ENCODE data around the gene ISL1.

The ISL1 gene

DNA sequence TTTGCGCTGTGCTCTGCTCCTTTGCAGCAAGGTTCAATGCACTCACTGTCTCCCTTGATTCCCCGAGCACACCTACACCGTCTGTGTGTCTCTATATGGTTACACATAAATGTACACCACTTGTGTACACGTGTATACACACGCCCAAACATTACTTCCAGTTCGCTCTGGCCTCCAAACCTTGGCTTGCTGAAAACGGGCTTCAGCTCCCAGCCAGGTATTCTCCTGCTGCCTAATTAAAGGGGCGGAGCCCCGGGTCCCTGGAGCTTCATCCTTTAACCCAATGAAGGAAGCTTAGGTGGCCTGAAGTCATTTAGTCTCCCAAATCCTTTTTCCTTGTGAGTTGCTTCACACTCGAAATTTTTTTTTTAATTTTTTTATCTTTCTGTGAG is 4.6 kb downstream of the ISL1 start:
- DNase-seq = no peak

DNA sequence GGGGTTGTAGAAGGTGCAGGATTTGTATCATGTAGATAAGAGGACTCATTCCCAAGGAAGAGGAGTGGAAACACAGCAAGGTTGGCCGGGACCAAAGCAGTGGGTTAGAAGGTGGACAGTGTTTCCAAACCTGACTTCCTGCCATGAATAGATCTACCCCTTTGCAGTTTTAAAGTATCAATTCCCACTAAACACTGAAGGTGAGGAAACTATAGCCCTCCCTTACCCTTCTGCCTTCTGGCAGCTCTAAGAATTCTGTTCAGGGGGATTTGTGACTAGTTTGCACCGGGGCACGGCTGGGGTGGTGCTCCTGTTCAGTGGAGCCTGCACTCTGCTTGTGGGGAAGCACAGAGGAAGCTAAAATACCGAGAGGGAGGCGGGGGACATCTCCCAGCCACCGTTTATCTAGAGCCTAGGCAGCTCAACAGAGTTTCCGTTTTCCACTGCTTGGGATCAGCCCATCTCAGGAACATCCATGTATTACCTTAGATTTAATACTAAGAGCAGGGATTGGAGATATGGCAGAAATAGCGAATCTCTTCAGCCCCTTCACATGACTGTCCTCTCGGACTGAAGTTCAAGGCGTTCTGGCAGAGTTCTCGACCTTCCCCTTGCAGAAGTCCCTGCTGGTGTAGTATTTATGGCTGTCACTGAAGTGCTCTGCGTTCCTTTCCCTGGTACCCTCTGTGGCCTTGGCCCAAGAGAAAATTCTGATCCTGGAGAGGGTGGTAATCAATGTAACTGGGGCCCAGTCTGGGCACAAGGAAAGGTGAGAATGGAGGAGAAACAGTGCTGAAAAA is 5.4 kb downstream of the ISL1 start:
- DNase-seq = no peak

DNA sequence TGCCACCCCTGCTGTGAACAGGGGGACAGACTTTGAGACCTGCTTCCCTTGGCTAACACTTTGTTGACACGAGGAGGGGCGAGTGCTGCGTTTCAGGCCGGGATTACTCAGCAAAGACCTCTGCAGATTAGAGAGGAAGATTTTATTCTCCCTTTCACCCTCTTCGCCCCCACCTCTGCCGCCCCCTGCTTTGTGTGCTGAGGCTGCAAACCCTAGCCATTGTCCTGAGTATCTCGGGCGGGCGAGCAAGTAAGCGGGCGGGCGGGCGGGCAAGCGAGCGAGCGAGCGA is 6.0 kb downstream of the ISL1 start:
- DNase-seq = no peak

DNA sequence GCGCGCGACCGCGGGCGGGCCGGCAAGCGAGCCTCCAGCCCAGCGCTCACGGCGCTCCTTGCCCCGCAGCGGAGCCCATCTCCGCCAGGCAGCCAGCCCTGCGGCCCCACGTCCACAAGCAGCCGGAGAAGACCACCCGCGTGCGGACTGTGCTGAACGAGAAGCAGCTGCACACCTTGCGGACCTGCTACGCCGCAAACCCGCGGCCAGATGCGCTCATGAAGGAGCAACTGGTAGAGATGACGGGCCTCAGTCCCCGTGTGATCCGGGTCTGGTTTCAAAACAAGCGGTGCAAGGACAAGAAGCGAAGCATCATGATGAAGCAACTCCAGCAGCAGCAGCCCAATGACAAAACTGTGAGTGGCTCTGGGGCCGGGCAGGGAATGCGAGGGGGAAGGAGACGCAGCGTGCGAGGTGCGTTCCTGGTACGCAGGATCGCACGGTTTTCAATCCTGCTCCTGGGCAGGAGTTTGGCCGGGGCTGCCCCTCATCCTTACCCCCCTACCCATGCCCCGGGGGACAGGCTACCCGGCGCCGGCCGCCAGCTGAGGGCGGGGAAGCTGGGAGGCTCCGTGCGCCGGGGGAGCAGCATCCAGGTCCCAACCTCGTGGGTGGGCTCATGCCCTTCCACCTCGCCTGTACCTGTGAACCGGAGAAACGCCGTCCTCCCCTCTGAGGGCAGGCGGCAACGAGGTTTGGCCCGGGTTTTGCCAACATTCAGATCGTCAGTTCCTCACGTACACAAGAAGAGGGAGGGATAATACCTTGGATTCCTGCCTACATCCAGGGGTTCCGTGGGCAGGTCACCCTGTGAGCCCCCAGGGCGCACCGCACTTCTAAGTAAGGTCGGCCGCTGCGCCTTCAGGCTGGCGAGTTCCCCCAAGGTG is 6.6 kb downstream of the ISL1 start:
- DNase-seq = no peak

DNA sequence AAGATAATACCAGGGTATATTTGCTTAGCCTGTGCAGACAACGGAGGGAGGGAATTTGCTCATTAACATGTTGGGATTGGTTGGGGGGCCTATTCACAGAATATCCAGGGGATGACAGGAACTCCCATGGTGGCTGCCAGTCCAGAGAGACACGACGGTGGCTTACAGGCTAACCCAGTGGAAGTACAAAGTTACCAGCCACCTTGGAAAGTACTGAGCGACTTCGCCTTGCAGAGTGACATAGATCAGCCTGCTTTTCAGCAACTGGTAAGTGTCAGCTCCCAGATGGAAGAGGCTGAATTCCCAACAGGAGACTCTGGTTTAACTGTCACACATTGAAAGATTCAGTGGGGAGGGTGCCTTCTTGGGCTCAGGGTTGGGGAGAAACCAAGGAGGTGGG is 7.9 kb downstream of the ISL1 start:
- no peak for DNase-seq

DNA sequence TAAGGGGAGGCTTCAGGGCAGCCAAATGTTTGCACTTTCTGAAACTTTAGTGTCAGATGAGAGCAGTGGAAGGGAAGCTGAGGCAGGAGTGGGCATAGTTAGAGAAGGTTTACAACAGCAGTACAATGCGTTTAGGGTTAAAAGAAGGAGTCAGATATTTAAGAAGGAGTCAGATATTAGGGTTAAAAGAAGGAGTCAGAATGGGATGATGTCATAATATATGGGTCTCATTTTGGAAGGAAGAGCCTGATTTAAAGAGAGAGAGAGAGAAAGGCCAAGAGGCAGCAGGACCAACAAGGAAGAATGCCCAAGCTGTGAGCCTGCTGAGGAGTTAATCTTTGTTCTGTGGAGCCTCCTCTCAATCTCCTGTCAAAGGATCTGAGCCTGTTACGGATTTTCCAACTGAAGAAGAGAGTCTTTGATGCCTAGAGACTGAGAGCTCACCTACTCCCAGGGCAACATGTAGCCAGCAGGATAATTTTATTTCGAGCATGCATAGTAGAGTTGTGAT is 9.5 kb downstream of the ISL1 start:
- no peak for DNase-seq

DNA sequence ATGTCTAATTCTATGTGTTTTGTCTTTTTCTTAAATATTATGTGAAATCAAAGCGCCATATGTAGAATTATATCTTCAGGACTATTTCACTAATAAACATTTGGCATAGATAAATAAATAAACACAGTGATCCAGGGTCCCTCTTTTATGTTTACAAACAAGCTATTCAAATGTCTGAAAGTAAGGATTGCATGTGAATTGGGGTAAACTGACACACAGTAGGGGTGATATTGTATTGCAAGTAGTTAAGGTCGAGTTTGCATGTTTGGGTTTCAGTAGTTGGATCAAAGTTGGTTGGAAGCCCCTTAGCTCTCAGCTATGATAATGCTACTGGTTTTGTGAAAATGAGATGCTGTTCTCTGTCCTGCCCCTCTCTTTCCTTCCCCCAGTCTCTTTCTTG is 11.4 kb downstream of the ISL1 start:
- no peak for DNase-seq

DNA sequence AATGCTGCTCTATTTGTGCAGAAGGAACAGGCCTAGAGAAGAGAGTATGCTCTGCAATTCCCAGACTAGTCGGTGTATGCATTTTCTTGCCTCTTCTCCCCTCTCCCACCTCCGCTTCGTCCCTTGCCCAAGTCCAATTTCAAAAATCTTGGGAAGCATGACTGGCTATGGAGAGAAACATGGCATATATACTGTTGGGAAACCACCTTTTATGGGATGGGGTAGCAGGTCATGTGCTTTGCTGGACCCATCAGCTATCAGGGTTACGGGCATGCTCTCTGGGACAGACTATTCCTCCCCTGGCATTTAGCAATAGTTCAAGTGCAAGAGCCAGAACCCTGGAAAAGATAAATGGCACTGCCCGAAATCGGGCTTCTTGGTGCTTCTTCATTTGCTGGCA is 12.0 kb downstream of the ISL1 start:
- no peak for DNase-seq

DNA sequence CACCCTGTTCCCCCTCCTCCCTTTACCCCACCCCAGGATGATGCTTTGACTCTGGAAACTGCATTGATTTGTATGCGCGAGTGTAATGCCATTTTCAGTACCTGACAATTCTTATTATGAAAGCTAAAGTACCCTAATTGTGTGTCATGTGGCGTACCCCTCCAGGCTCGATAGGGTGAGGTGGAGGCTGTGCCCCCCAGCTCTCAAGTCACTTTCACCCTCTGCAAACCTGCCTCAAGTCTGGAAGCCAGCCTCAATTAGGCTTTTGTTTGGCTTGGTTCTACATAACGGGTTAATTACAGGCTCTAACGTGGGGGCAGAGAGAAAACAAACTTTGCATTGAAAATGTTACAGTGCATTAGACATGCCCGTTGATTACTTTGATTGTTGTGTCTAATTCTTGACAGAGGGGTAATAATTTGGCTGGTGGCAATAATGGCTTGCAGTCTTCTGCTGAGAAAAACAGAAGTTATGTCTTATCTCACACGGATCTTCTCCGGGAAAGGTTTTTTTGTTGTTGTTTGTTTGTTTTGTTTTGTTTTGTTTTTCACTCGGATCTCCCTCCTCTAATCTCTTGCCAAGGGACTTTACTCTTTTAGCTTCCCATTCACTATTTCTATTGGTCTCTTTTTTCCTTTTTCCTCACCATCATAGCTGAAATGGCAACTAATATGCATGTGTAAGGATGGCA is 12.6 kb downstream of the ISL1 start:
- no peak for DNase-seq

DNA sequence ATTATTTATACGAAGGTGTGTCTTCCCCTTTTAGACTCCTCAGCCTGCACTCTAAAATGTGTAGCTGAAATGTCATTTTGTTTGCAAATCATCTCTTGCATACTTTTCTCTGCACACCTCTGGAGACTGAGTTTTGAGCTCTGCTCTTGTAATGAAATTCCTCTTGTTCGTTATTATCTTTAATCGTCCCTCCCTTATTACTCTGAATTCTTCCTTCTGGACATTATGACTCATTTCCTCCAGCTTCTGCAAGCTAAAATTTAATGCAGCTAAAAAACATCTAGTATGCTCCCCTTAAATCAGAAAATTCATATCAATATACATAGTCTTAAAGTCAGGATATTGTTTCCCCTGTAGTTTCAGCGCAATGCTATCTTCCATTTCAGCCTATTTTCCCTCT is 13.5 kb downstream of the ISL1 start:
- DNase-seq = no peak

DNA sequence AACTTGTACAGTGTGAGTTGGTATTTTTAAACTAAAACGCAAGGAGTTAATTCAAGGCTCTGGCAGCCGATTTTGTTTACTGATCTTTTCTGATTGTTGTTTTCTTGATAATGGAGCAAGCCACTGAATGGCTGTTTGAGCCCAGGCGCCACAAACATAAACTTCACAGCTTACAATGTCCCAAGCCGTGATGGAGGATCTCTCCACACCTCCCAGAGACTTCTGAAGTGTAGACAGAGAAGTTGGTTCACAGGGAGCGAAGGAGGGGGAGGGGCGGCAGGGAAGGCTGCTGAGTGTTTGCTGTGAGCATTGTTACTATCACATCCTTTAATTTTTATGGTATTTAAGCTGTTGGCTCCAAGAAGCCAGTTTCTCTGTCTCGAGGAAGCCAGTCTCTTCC is 14.7 kb downstream of the ISL1 start:
- DNase-seq = no peak

DNA sequence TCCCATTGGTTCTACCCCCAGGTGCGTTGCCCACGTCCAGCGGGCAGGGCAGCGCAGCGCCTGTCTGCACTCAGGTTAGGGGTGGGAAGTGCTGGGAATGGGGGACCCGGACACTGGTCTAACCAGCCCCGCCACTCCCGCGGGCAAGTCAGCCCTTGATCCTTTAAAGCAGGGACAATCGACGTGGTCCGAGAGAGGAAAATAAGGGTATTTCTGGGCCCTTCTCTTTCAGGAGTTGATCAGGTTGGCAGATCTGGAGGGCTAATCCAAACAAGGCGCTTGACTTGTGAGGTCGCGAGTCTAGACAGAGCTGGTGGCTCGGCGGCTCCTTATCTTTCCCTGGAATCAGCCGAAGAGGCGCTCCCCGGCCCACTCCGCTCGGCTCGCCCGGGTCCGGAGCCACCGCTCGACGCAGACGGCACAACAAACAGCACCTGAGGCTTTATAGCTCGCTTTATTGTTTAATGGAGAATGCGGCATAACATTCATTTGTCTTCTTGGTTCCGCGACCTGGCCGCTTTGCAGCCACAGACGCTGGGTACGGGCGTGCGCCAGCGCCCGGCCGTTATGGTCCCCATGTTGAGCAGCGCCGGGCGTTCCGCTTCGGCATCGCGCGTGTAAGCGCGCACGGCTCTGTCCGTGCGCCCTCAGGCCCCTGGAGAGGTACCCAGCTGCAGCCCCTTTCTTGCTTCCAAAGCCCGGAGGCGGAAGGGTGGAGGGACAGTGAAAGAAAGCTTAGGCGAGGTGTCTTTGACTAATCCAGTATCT is 15.8 kb downstream of the ISL1 start:
- no peak for DNase-seq

DNA sequence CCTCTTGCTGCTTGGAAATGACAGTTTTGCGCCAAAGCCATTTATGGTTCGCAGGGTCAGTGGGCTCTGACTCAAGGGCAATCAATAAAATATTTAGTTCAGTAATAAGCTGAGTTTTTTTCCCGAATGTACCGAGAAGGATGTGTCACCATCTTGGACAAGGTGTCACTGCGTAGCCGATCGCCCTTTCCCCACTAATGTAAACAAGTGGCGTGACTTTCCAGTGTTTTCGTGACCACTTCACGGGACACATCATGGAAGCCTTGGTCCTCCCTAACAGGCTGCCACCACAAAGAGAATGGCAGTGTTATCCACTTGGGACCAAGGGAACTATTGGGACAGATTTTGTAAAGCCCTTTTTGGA is 16.4 kb downstream of the ISL1 start:
- no peak for DNase-seq

DNA sequence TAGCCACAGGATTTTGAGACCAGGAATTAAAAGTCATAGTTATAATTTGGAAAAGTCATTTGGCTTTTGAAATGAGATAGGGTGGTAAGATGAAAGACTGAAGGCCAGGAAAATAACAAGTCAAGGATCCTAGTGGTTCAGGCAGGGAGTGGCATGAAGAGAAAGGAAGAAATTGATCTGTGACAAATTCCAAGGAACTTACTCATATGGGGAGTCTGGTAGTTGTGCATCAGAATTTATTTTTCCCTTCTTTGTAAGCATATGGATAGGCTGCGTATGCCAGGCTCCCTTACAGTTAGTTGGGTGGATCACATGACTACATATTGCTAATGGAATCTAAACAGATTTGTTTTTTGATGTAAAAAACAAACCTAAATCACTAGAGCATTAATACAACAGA is 21.0 kb downstream of the ISL1 start:
- DNase-seq = no peak

DNA sequence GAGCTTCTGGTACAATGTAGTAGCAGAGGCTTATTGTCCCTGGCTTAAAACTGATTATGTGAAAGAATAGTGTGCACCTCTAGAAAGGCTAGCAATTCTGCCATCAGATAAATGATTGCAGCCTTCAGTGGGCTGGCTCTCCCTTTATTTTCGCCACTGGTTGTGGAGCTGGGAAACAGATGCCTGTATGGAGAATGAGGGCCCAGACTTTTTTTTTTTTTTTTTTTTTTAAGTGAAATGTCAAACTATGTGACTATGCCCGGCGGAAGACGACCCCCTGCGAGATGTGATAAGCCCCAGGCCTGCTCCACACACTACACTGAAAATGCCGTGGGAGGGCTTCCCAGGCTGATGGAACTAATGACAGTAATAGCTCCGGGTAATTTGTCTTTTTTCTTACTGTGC is 28.7 kb downstream of the ISL1 start:
- DNase-seq = no peak

DNA sequence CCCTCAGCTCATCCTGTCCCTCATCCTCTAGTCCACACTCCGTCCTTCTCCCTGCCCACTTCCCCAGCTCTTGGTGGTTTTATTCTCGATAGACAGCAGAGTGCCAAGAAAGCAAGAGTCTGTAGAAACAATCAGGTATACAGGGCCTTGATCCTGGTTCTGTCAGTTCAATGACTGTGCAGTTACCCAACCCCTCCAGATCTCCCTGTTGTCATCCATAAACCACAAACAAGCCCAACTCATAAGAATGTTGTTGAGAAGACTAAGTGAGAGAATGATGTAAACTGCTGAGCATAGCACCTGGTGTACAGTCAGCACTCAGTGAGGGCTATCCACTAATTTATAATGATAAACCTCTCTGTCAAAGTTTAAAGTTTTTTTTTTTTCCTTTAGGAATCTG is 31.3 kb downstream of the ISL1 start:
- no peak for DNase-seq

DNA sequence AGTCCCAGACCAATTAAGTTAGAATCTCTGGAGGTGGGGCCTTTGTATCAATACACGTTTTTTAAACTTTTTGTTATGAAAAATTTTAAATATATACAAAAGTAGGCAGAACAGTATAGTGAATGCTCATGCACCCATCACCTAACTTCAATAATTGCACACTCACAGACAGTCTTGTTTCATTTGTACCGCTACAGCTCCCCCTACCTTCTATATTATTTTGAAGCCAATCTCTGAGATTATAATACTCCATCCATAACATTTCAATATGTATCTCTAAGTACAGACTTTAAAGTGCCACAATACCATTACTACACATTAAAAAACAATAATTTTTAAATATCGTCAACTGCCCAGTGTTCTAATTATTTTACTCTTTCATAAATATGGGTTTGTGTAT is 32.9 kb downstream of the ISL1 start:
- DNase-seq = no peak

DNA sequence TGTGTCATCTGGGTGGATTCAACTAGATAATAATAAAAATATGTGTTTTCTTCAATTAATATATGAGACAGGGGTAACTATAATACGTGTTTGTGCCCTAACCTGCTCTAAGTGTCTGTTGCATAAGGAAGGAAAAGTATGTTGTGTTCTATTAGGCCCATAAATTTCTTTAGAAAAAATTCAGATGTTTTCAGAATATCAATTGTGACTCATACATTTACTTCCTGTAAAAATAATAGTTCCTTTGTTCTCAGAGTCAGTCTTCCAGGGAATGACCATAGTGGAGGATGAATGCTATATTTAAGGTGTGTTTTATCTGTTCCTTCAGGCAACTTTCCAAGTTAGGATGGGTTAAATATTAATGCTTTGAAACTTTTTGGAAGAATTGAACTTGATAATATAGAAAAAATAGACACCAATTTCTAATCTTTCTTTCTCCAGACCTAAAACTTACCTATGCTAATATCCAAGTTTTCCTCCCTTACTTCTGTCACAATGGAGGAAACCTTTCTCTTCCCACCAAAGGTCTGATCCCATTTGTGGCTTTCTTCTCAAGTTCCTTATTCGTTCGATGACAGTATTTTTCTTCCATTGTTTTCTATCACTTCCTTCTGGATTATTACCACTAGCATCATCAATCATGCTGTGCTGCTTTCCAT is 49.9 kb downstream of the ISL1 start:
- DNase-seq = no peak

DNA sequence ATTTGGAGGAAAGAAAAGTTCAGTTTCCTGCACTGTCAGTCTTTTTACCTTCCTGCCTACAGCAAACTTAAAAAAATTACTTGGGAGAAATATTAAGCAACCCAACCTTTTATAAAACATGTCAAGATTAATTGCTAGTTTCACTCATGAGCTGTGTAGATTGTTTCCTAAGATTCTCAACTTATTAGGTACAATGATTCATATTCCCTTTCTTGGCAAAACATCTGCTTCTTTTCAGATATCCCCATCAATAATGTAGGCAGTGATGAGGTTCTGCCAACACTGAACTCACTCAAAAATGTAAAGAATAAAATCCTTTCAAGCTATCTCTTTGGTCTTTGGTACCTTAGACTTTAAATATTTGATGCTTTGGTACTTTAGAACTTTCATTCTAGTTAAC is 56.0 kb downstream of the ISL1 start:
- no peak for DNase-seq

Data from 8988T (cell line).